ENCODE measurements around the gene GALNT17.

- no peak for TF ChIP-seq SUZ12 (IDR thresholded peaks at IDR 0.05; ENCODE audit: extremely low read depth, insufficient read depth, insufficient read length)
- no peak for TF ChIP-seq ZNF274 (IDR thresholded peaks at IDR 0.05; ENCODE audit: low read depth, low read length)
Measured at GRCh38 chr7:71591876-71592275, 459.9 kb downstream of the GALNT17 start.
